IMR-90 (cell line): ENCODE measurements around the gene BCKDK. TPM values are rescaled to one million over a fixed set of nuclear protein-coding genes. Genes with fewer than 3 reads are reported as not detected.

Experiments used
- ATAC-seq: fragments of 200-7000 bp; cut with Tn5 transposase; 2 replicates; pipeline ENCODE4 v1.9.1; 2020; ENCODE audit warnings: low read depth, mild to moderate bottlenecking, moderate library complexity
- BruUV-seq: library from RNA; stranded (reverse); fragments of 400-500 nt; replicated peaks from 2 replicates; lab custom pipeline; 2021; lab: Mats Ljungman, UMichigan
- CTCF ChIA-PET: fragments of 300-600 bp; formaldehyde crosslinking; extraction: SDS; loops from one replicate; lab custom pipeline; 2021; ENCODE audit warnings: antibody characterized with exemption; lab: Yijun Ruan, JAX
- POLR2A ChIA-PET: fragments of 300-600 bp; sonication (Branson Sonifier 250); formaldehyde crosslinking; loops from one replicate; lab custom pipeline; 2022; ENCODE audit warnings: antibody characterized with exemption; ENCODE audit not compliant: unreplicated experiment; lab: Charles Lee
- DNase-seq: peaks from one replicate; pipeline ENCODE4 v3.0.0; 2013
- H2AFZ ChIP-seq: replicated peaks from 2 replicates; pipeline ENCODE3; 2013; ENCODE audit warnings: low read length, mild to moderate bottlenecking; ENCODE audit not compliant: poor library complexity
- H2AK5ac ChIP-seq: 2 replicates; pipeline ENCODE4 v1.6.1; 2013; ENCODE audit warnings: low read depth, low read length, inconsistent platforms
- H2AK9ac ChIP-seq: replicated peaks from 2 replicates; pipeline ENCODE3; 2013; ENCODE audit warnings: mild to moderate bottlenecking, low read depth, low read length, moderate library complexity; ENCODE audit not compliant: poor library complexity
- H2BK120ac ChIP-seq: 2 replicates; pipeline ENCODE4 v1.6.1; 2013; ENCODE audit warnings: low read depth, low read length, inconsistent platforms
- H2BK15ac ChIP-seq: 3 replicates; pipeline ENCODE4 v1.6.1; 2013; ENCODE audit warnings: low read depth, low read length, inconsistent platforms
- H2BK20ac ChIP-seq: 2 replicates; pipeline ENCODE4 v1.6.1; 2013; ENCODE audit warnings: low read depth, mild to moderate bottlenecking, inconsistent platforms, low read length, moderate library complexity
- H2BK5ac ChIP-seq: 2 replicates; pipeline ENCODE4 v1.6.1; 2013; ENCODE audit warnings: mild to moderate bottlenecking, low read depth, low read length, inconsistent platforms; ENCODE audit not compliant: poor library complexity, severe bottlenecking
- H3K14ac ChIP-seq: replicated peaks from 2 replicates; pipeline ENCODE4 v1.6.1; 2013; ENCODE audit warnings: low read depth, low read length, inconsistent platforms
- H3K18ac ChIP-seq: 2 replicates; pipeline ENCODE4 v1.6.1; 2013; ENCODE audit warnings: low read depth, low read length, control low read depth
- H3K23ac ChIP-seq: 2 replicates; pipeline ENCODE4 v1.6.1; 2013; ENCODE audit warnings: low read depth, low read length, inconsistent platforms
- H3K27ac ChIP-seq: 2 replicates; pipeline ENCODE4 v1.5.1; 2013; ENCODE audit warnings: mild to moderate bottlenecking, control low read depth, low read length; ENCODE audit not compliant: insufficient read depth
- H3K27me3 ChIP-seq: 2 replicates; pipeline ENCODE4 v1.6.1; 2013; ENCODE audit warnings: low read length; ENCODE audit not compliant: control insufficient read depth, insufficient read depth
- H3K36me3 ChIP-seq: 2 replicates; pipeline ENCODE4 v1.6.1; 2013; ENCODE audit warnings: low read length, mixed read lengths; ENCODE audit not compliant: control insufficient read depth, insufficient read depth
- H3K4ac ChIP-seq: 2 replicates; pipeline ENCODE4 v1.6.1; 2013; ENCODE audit warnings: low read depth, low read length, inconsistent platforms
- H3K4me1 ChIP-seq: 2 replicates; pipeline ENCODE4 v1.6.1; 2013; ENCODE audit warnings: low read length, mixed read lengths; ENCODE audit not compliant: control insufficient read depth, insufficient read depth
- H3K4me2 ChIP-seq: 2 replicates; pipeline ENCODE4 v1.6.1; 2013; ENCODE audit warnings: low read depth, mild to moderate bottlenecking, control low read depth, low read length, moderate library complexity
- H3K4me3 ChIP-seq: 2 replicates; pipeline ENCODE4 v1.5.1; 2013; ENCODE audit warnings: low read depth, mild to moderate bottlenecking, control low read depth, low read length, moderate library complexity; ENCODE audit not compliant: insufficient read depth
- H3K56ac ChIP-seq: 2 replicates; pipeline ENCODE4 v1.6.1; 2013; ENCODE audit warnings: low read length, inconsistent platforms; ENCODE audit not compliant: insufficient read depth; ENCODE audit errors: extremely low read depth
- H3K79me1 ChIP-seq, 2 experiments: 2 replicates each; pipeline ENCODE4 v1.6.1; 2013; ENCODE audit warnings: low read length in 2 of 2, inconsistent platforms in 1 of 2, low read depth in 1 of 2
- H3K9ac ChIP-seq: 2 replicates; pipeline ENCODE4 v1.6.1; 2013; ENCODE audit warnings: low read depth, low read length, control low read depth
- H3K9me1 ChIP-seq: 2 replicates; pipeline ENCODE4 v1.6.1; 2013; ENCODE audit warnings: low read length, inconsistent platforms; ENCODE audit not compliant: insufficient read depth
- H3K9me3 ChIP-seq: 2 replicates; pipeline ENCODE4 v1.6.1; 2013; ENCODE audit warnings: low read length; ENCODE audit not compliant: control insufficient read depth, insufficient read depth
- H4K20me1 ChIP-seq: 2 replicates; pipeline ENCODE4 v1.6.1; 2013; ENCODE audit warnings: low read length, inconsistent platforms; ENCODE audit not compliant: insufficient read depth
- H4K5ac ChIP-seq: 2 replicates; pipeline ENCODE4 v1.6.1; 2013; ENCODE audit warnings: mild to moderate bottlenecking, low read depth, low read length, control low read depth
- H4K8ac ChIP-seq, 2 experiments: 2 replicates each; pipeline ENCODE4 v1.6.1; 2013; ENCODE audit warnings: low read depth in 2 of 2, low read length in 2 of 2, control low read depth in 1 of 2, inconsistent platforms in 1 of 2
- H4K91ac ChIP-seq: 2 replicates; pipeline ENCODE4 v1.6.1; 2013; ENCODE audit warnings: low read depth, low read length, inconsistent platforms; ENCODE audit not compliant: insufficient read depth
- BHLHE40 ChIP-seq: fragments of 150-350 bp; IDR thresholded peaks from 2 replicates; pipeline ENCODE4 v1.6.1; 2016; ENCODE audit warnings: mild to moderate bottlenecking, low read depth, low read length
- CEBPB ChIP-seq: IDR thresholded peaks from 2 replicates; pipeline ENCODE4 v1.6.1; 2012; ENCODE audit warnings: low read depth, low read length, improper control_type of control experiment
- CHD1 ChIP-seq: IDR thresholded peaks from 2 replicates; pipeline ENCODE4 v1.6.1; 2012; ENCODE audit warnings: low read depth, low read length, improper control_type of control experiment
- ELK1 ChIP-seq: fragments of 150-350 bp; IDR thresholded peaks from 2 replicates; pipeline ENCODE4 v1.6.1; 2016; ENCODE audit warnings: low read depth, mild to moderate bottlenecking, low read length, moderate library complexity, borderline replicate concordance
- FOS ChIP-seq: fragments of 150-350 bp; IDR thresholded peaks from 2 replicates; pipeline ENCODE4 v1.6.1; 2016; ENCODE audit warnings: low read depth, low read length
- MAFK ChIP-seq: IDR thresholded peaks from 2 replicates; pipeline ENCODE4 v1.6.1; 2012; ENCODE audit warnings: low read depth, low read length, improper control_type of control experiment
- MAZ ChIP-seq: IDR thresholded peaks from 2 replicates; pipeline ENCODE4 v1.6.1; 2012; ENCODE audit warnings: low read depth, mild to moderate bottlenecking, low read length, improper control_type of control experiment, moderate library complexity, borderline replicate concordance
- RAD21 ChIP-seq: IDR thresholded peaks from 2 replicates; pipeline ENCODE4 v1.6.1; 2012; ENCODE audit warnings: low read length, improper control_type of control experiment
- SMC3 ChIP-seq: fragments of 150-350 bp; IDR thresholded peaks from 2 replicates; pipeline ENCODE4 v1.6.1; 2016; ENCODE audit warnings: low read depth, mild to moderate bottlenecking, antibody characterized with exemption, low read length, moderate library complexity
- USF2 ChIP-seq: fragments of 150-350 bp; IDR thresholded peaks from 2 replicates; pipeline ENCODE4 v1.6.1; 2017; ENCODE audit warnings: mild to moderate bottlenecking, antibody characterized with exemption, low read length, low read depth
- WGBS, 2 experiments: methylation state at CpG; one replicate each; pipeline versions ENCODE4 v1.1.5 to v1.1.7; 2013; ENCODE audit warnings: missing lambda C conversion rate in 2 of 2; ENCODE audit not compliant: insufficient read length in 1 of 2; ENCODE audit errors: extremely low coverage in 2 of 2; 5-methylcytosine and 5-hydroxymethylcytosine counted together
- dilution Hi-C: fragments of 300-500 bp; cut with HindIII; formaldehyde crosslinking; loops from one replicate; pipeline ENCODE4 v1.14.3; 2018; ENCODE audit warnings: low sequenced_read_pairs; ENCODE audit not compliant: unreplicated experiment
- in situ Hi-C: fragments of 300-500 bp; cut with MboI; formaldehyde crosslinking; loops from 3 replicates; pipeline ENCODE4 v1.14.3; 2019; ENCODE audit warnings: low sequenced_read_pairs, inconsistent platforms, mixed read lengths
- intact Hi-C: fragments of 100-400 bp; cut with micrococcal nuclease; formaldehyde crosslinking; loops from 2 replicates; pipeline ENCODE4 v1.10.0; 2022
- polyA plus RNA-seq, 3 experiments: library from polyadenylated mRNA; depleted of rRNA; stranded (reverse); fragments of >200 nt; gene quantifications; 2 replicates each; pipeline ENCODE4 v1.2.3, GENCODE V29; 2012; ENCODE audit warnings: low replicate concordance in 1 of 3
- total RNA-seq: library from RNA; depleted of rRNA; stranded (reverse); fragments of >200 nt; gene quantifications from 2 replicates; pipeline ENCODE4 v1.2.3, GENCODE V29; 2012

Gene BCKDK
- total and polyA plus RNA-seq, 2 of the 4 experiments (the other 2 are of a cell fraction), result 26.0 to 79.3 TPM

DNA sequence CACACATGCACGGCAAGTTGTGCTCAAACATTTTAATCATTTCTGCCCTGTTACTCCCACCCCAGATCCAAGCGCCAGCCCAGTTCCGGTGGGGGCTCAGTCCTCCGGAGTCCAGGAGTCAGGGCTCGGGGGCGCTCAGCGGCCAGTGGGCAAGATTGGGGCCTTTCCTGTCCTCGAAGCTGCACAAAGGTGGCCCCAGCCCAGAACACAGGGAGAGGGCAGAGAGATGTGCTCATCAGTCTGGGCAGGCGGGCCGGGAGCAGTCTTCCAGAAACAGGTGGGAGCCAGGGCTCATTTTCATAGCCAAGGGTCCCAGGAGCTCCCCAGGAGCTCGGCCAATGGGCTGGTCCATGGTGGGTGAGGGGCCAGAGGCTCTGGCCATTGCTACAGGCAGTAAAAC, 23.2 kb downstream of the BCKDK start:
- Histone ChIP-seq H3K79me1 (no peaks in the 10 kb centered on the region), H2AK9ac (no peak overlapping the region), H3K4me1 (0 out of 2 replicates have a peak, but pooled peaks cover 3% of the 10 kb centered on the region), H3K18ac (no peak overlapping the region), H4K8ac (no peak overlapping the region), H3K9ac (no peak overlapping the region), H3K27ac (no peak overlapping the region), H3K9me3 (no peaks in the 10 kb centered on the region), H2BK120ac (no peak overlapping the region), H2BK5ac (no peak overlapping the region), H3K36me3 (peaks cover 36% of the 10 kb centered on the region), H3K9me1 (peaks cover 3% of the 10 kb centered on the region), H4K5ac (no peak overlapping the region), H4K20me1 (no peaks in the 10 kb centered on the region), H2BK20ac (no peak overlapping the region), H3K14ac (no peak overlapping the region), H3K4ac (no peak overlapping the region), H2AFZ (no peak overlapping the region), H3K23ac (no peak overlapping the region), H3K4me3 (no peak overlapping the region), H3K4me2 (no peak overlapping the region), H3K56ac (no peak overlapping the region), H4K91ac (no peak overlapping the region), H3K27me3 (no peaks in the 10 kb centered on the region; the same call in 1 of the 2 replicates), H2AK5ac (no peak overlapping the region), H2BK15ac (no peak overlapping the region)
- 91% methylated on average over 4 of the region's 11 CpGs; no CpG with 5 or more reads in 1 of the 2 experiments for WGBS, 2 experiments
- no peak for ATAC-seq
- POLR2A ChIA-PET, result no interaction called here
- no peak for TF ChIP-seq CEBPB
- no peak for TF ChIP-seq ELK1
- TF ChIP-seq MAZ, result no peak
- no peak for TF ChIP-seq CHD1
- TF ChIP-seq BHLHE40, result no peak
- TF ChIP-seq SMC3, result no peak
- TF ChIP-seq FOS, result no peak
- TF ChIP-seq MAFK, result no peak
- no peak for TF ChIP-seq USF2
- TF ChIP-seq RAD21, result no peak
- dilution Hi-C loops (no loop called here), intact Hi-C loops (no loop called here), in situ Hi-C loops (no loop called here)
- no TSS peak for BruUV-seq
- no peak for DNase-seq
- CTCF ChIA-PET, result interaction anchor here (0.6 kb wide), 1 partner anchor 11 kb away, joined by 3 read pairs; no protein-coding TSS in a partner anchor
